EH (cell line): Measurements from ENCODE around the gene BAHD1.

Experiments
- DNase-seq: peaks from one replicate; pipeline ENCODE4 v3.0.0-alpha.2; 2015; ENCODE audit warnings: low read depth

BAHD1 gene

DNA sequence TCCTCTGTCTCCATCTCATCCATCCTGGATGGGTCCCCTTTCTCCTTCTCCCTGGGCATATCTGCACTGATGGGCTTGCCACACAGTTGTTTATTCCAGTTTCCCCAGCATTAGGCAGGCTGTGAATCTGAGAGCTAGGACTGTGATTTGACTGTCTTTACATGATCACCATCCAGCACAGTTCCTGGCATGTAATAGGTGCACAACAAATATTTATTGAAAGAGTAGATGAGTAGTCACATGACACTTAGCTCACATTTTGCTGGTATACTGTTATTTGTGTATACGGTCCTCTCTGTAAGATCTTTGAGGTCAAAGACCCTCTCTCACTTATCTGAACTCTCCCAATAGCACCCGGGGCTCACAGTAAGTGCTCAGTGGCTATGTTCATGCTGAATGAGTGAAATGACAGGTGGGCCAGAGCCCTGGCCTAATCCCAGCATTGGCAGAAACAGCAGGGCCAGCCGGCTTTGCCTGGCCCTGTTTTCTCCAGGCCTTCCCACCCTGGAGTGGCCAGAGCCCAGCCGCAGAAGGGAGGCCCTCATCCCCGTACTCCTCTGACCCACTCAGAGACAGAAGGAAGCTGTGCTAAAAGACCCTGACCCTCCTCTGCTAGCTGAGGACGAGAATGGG, 16.2 kb upstream of the BAHD1 start:
- no peak for DNase-seq

DNA sequence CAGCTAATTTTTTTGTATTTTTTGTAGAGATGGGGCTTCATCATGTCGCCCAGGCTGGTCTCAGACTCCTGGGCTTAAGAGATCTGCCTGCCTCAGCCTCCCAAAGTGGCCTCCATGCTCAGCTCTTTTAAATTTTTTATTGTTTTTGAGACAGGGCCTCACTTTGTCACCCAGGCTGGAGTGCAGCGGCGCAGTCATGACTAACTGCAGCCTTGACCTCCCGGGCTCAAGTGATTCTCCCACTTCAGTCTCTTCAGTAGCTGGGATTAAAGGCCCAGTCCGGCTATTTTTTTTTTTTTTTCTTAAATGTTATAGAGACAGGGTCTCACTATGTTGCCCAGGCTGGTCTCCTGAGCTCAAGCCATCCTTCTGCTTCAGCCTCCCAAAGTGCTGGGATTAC, 15.1 kb upstream of the BAHD1 start:
- no peak for DNase-seq

DNA sequence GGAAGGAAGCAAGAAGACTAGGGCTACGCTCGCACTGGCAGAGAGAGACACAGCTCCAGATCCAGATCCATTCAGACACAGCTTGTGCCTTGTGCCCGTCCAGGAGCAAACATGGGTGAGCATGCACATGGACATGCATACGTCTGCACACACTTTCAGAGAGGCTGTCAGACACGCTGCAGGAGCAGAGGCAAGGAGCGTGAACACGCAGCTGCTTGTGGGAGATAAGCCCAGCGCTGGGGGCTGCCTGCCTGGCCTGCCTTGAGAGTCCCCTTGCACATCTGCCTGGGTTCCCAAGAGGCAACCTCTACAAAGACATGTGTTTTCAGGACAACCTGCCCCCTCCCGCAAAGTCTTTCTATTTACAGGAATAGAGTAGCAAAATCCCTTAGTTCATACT, 13.6 kb upstream of the BAHD1 start:
- no peak for DNase-seq

DNA sequence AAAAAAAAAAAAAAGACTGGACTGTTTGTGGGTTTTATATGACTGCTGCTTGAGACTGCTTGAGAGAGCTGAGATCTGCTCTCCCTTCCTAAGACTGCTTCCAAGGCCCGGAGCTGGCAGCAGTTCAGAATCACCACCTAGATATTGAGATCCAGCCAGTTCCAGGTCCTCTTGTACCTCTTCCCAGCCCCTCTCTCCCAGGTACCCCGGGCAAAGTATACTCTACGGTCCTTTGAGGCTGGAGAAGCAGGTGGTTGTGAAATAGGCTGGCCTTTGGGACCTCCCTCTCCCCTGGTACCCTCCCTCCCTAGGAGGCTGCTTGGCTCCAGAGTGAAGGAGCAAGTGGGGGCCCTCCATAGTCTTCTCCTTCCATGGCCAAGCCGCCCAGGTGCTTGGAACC, 12.6 kb upstream of the BAHD1 start:
- DNase-seq, result no peak

DNA sequence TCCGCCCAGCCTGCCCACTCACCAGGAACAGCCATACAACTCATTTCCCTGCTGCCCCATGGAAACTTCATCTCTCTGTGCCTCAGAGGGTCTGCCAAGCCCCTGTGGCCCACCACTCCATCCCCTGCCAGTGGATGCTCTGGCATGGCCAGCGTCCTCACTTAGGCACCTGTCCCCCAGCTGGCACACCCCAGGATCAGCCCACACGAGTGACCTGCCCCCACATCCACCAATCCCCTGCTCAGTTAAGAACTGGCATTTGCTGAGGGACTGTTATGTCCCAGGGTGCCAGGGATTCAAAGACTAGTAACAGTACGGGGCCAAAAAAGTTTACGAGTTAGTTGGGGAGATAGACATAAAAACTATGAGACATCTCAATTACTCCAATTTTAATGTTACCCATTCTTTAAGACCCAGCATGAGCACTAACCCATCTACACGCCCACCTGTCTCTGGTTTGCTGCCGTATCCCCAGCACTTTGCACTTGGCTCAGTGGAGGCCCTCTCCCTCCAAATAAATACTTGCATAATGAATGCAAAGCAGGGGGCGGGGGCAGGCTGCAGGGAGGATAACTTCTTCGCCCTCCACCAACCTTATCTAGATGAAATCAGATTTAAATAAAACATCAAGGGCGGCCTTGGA, 11.6 kb upstream of the BAHD1 start:
- DNase-seq, result no peak

DNA sequence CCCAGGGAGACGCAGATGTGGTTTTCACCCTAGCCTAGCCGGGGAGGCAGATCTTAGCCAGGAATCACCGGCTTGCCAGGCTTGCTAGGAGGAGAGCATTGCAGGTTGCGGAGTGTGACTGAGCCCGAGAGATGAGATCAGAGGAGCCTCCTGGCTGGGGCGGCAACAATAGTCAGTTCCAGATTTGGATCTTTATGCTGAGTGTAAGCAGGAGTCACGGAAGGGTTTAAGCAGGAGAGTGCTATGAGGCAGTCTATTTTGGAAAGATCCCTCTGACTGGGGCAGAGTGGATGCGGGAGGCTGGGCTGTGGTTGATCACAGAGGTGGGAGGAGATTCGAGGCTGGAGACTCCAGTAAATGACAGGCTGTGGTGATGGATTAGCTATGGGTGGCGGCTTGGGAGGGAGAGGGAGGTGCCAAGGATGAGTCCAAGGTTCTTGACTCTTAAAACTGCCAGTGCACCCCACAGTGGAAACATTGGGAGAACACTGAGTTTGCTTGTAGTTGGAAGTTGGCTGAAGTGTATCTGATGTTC, 10.4 kb upstream of the BAHD1 start:
- DNase-seq, result peak; percentile 38

DNA sequence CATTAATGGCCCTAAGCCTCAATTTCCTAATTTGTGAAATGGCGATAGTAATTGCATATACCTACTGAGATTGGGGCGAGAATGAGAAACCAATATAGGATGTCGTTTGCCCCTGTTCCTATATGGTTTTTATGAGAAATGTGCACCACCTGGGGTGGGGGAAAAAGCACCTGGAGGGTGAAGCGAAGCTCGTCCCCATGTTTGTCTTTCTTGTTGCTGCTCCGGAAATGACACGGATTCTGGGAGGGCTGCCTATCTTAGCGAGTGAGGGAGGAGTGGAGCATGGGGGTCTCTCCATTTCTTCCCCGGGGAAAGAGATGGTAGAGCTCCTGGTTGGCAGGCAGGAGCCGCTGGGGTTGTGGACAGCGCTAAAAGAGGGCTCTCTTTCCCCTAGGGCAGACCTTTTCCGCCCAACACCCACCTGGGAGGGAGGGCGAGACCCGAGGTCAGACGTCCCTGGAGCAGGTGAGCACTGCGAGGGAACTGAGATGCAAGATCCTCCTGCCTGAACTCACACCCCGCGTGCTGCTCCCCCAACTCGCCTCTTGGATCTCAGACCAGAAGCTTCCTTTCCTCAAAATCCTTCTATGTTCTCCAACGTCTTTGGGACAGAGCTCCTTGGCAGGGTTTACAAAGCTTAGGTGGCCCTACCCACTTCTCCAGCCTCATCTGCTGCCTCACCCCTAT, 5.6 kb upstream of the BAHD1 start:
- no peak for DNase-seq

DNA sequence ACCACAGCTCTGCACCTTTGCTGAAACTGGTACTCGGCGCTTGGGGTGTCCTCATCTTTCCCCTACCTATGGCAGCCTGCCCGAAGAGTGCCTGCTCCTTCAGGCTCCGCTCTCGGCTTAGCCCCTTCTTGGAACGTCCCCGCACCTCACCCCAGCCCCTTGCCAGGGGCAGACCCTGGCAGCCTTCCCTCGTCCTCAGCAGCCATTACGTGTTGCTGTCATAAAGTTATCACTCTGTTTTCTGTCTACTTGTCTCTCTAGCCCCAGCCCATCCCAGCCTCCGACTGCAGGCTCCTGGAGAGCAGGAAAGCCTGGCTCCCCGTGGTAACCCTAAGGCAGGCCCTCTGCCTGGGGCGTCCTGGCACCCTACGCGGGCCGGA, 5.1 kb upstream of the BAHD1 start:
- no peak for DNase-seq

DNA sequence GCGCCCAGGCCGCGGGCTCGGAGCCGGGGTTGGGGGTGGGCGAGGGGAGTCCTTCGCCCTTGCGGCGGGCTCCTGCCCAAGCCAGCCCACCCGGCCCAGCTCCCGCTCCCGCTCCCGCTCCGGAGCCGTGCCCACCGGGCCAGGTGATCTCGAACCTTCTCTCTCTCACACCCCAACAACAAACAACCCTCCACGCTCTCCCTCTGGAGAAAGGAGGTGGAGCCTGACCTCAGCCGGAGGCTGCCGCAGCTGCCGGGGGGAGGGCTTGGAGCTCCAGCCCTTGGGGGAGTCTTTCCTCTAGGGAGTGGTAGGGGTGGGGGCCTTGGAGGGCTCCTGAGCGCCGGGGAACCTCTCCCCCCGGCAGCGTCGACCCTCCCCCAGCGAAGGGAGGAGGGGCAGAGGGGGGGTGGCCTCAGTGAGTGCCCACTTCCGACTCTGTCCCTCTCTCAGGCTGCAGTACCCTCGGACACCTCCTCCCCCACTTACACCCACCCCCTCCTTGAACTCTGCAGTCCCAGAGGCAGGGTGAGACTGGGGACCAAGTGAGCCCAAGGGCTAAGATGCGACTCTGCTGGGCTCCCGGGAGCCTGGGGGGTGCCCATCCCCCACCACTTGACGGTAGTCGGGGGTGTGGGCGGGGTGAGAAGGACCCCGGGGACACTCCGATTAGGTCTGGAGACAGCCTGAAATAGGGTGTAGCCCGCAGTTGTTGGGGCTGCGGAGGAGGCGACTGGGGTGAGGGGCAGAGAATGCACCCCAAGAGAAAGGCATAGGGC, 4.4 kb upstream of the BAHD1 start:
- DNase-seq, result no peak

DNA sequence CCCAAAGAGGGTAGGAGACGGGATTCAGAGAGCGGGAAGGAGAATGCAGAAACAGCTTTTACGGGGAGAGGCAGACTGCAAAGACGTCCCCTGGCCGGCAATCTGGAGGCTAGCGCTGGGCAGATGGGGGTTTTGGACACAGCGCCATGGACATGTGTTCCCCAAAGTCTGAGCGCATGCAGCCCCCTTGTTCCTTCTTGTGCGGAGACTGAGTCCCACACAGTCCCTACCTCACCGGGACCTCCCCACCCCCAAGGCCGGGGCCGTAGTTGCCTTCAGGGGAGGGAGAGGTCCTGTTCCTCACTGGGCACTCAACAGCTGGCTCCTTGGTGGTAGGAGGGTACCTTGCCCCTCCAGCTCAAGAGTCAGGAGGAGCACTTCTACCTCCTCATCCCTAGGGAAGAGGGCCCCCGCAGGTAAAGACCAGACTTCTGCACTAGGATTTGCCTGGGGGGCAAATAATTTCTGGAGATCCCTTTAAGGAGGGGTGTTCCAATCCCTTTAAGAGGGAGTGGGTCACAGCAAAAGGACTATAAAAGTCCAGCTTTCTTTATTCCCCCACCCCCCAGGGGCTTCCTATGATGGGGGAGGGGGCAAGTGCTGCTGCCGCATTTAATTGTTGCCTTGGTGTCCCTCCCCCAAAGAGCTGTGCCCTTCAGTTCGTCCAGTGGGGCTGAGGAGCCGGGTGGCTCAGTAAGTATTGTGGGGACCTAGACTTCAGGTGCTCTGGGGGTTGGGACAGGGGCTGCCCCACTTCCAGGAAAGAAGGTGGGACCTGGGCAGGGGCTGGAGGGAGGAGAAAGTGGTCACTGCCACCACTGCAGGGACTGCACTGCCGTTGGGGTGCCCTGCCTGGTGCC, 3.6 kb upstream of the BAHD1 start:
- no peak for DNase-seq

DNA sequence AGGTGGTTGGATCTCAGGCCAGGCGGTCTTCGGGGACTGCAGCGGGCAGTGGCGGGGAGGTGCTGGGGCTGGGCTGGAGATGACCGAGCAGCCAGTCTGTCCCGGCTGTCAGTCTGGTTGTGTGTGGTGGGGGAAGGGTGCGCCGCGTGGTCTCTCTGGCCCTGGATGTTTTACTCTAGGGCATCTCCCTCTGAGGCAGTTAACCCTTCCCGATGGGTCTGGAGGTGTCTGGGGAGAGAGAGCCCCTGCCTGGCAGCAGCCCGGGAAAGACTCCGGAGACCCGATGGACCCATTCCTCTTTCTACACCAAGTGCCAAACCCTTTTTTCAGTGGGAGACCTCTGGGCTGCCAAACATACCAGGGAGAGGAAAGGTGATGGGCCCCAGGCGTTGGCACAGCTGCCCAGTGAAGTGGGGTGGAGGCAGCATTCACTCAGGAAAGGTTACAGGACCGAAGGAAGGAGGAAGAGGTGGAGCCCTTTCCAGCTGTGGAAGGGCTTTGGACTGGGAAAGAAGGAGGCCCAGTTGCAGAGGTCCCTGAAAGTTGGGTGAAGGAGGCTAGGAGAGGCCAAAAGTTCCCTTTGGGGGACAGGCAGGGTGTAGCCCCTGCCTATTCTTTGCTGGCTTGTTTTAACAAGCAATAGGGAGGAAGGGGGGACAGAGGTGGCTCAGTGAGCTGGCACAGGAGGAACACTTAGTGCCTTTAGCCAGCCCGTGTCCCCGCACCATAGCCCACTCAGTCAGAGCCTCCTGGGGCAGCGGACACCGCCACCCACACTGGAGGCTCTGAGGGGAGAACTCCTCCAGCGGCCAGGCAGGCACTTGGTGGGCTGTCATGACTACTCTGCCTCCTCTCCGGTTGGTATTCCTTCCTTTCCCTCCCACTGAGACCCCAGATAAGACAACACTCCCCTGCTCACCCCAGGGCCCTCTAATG, 2.7 kb upstream of the BAHD1 start:
- DNase-seq, result no peak

DNA sequence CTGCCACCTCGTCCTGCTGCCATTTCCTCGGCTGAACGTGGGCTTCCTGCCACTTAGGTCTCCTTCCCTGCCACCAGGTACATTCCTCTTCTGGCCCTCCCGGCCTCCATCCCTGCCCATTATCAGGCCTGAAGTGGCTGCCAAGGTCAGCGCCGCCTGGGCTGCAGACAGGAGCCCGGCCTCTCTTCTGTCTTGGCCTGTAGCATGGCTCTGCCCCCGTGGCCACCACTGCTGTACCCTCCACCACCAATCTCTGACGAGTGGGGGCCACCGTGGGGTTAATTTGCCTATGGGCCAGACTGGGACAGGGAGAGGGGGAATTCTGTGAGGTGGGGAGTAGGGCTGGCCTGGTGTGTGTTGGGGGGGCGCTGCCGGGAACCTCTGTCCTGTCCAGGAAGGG, 2.0 kb upstream of the BAHD1 start:
- DNase-seq, result no peak

DNA sequence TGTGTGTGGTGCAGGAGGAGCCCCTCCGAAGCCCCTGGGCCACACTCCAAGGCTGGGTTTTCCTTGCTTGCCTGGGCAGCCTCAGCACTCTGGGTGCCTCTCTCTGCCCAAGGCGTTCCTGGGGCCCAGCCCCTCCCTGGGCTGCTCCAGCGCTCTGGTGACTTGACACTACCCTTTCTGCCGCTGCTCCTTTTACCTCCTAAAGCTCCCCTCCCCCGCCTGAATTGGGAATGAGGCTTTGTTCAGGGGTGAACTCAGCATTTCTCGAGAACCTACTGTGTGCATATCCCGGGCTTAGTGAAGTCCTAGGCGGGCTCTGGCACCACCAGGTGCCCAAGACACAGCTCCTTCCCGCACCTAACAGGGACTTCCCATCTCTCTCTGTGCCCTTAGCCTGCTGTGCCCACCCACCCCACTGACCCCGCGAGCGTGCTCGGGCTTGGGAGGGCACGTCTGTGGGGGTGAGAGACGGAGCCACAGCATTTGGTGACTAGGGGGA, 1.2 kb upstream of the BAHD1 start:
- DNase-seq, result peak; percentile 23

DNA sequence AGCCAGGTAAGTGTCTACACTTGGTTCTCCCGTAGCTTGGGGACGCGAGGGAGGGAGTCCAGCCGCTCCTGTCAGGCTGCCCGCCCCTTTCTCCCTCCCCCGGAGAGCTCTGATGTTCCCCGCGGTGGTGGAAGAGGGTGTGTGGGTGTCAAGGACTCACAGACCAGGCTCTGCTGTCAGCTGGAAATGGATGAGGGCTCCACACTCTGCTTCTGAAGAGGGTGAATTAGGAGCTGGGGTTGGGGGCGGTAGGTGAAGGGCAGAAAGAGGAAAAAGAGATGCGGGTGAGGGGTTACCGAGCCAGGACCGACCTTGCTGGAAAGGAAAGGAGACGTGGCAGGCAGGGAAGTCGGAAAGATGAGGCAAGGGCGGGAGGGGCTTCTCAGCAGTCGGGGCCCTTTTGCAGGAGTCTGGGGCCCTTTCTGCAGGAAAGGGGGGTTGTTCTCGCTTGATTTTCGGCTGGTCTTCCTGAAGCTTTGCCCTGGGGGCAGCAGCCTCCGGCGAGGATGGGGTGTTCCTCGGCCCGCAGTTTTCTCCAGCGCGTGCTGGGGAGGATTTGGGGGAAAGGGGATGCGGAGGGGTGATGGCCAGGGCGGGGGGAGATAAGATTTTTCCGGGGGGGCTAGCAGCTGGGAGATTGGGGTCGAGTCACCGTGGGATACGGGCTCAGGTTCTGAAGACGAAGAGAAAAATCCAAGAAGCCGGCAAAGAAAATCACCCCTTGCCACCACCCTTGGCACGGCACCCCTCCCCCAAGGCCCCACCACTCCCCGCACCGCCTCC, 602 bp upstream of the BAHD1 start:
- peak; percentile 51 for DNase-seq

DNA sequence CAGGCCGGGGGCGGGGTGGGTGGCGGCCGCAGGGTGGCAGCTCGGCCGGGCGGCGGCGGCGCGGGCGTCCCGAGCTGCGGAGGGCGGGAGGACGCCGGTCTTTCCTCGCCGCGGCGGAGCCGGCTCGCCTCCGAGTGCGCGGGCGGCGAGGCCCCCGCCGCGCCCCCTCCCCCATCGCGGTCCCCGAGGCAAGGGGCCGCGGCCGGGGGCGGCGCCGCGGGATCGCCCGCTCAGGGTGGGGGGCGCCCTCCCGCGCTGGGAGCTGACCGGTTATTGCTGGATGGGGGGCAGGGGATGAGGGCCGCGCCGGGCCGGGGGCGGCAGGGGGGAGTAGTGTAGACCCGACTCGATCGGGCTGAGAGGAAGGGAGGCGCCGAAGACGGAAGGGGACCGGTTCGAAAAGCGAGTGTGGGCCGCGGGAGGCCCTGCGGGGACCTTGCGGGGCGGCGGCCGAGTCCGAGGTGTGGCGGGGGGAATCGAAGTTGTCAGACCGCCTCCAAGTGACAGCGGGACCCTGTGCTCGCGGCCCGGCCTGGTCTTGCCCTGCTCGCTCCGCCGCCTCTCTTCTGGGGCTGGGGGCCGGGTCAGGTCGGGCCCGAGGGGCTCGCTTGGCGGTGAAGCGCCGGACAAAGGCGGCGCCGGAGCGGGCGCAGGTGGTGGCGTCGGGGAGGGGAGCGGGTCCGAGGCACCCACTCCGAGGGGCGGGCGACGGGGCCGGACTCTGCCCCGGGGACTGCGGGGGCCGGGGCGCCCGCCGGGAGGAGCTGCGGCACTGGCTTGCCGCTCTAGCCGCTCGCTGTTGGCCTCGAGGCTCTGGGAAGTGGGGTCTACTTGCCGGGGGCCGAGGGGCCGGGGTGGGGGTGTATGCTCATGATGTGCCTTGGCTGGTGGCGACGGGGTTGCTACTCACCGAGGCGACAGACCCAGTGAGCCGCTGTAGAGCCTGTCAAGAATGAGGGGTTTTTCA, 1.1 kb downstream of the BAHD1 start:
- DNase-seq, result no peak

DNA sequence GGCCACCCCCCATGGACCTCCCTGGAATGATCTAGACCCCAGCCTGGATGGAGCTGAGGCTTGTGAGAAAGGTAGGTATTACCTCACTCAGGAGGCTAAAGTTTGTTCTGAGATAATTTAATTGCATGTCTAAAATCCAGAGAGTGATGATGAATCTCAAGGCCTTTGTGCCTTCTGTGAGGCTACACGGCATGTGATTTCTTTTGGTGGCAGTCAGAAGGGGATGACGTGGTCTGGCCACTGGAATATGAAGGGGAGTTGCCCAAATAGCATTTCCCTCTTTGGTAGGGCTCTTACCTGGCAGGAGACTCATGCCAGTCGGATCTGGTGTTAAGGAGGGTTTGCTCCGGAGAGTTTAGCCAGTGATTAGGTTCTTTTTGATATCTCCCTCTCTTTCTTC, 2.5 kb downstream of the BAHD1 start:
- no peak for DNase-seq

DNA sequence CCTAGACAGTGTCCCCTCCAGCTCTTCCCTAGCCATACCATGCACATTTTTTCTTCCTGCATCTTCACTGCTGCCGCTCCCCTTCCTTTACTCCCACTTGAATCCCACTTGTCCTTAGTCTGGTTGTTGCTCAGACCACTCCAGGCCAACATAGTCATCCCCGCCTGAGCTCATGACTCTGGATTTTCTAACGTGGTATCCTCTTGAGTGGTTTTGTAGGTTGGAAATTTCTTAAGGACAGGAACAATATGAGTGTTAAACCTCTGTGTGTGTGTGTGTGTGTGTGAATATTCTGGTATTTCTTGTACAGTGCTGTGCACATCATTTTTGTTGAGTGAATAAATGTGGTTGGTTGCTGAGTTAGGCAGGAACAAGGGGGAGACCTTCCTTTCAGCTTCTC, 3.1 kb downstream of the BAHD1 start:
- DNase-seq, result no peak

DNA sequence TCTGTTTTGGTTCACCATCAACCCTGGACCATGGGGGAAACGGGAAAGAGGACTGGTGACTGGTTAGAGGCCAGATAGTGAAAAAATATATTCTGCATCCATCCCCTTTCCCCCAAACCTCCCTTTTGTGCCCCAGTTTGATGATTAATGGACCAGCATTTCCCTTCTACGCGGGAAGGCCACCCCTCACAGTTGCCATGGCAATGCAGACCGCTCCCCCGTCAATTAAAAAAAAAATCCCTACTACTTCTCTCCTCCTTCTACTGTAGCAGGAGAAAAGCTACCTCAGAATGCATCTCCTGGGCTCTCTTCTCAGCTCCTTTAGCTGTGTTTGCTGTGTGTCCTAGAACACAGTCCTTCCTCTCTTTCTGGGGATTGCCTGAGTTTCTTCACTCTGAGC, 4.0 kb downstream of the BAHD1 start:
- no peak for DNase-seq
